ENCODE data around the gene KRT32. TPM values are rescaled to one million over a fixed set of nuclear protein-coding genes. Genes with fewer than 3 reads are reported as not detected.

The KRT32 gene
- total RNA-seq, 4 donors from 2014 or later: 0.41 TPM; not detected in 3

- no peak for TF ChIP-seq POLR2A (IDR thresholded peaks at IDR 0.05)
- TF ChIP-seq CTCF (IDR thresholded peaks at IDR 0.05 in 4 of 5, conservative IDR thresholded peaks at IDR 0.05 in 1 of 5): no peak
- in situ Hi-C loops (cut with MboI; ENCODE audit: low sequenced_read_pairs in 4 of 4): no loop called here
- intact Hi-C loops (cut with DNase I; ENCODE audit: low total_unique reads): no loop called here
Observed at GRCh38 chr17:41413982-41414381, 53.2 kb downstream of the KRT32 start.

GRCh38 chr17:41413353-41413957 is 53.7 kb downstream of the KRT32 start:
- DNase-seq (no peak), ATAC-seq (no peak)
- intact Hi-C loops (cut with DNase I; ENCODE audit: low total_unique reads): no loop called here
- no peaks in the 10 kb centered on the region for H3K9me3 ChIP-seq
- H3K27ac ChIP-seq: no peak overlapping the region
- no peak overlapping the region for H3K4me3 ChIP-seq
- no peak for TF ChIP-seq CTCF (IDR thresholded peaks at IDR 0.05 in 4 of 5, conservative IDR thresholded peaks at IDR 0.05 in 1 of 5)
- TF ChIP-seq POLR2A (IDR thresholded peaks at IDR 0.05): no peak
- in situ Hi-C loops (cut with MboI; ENCODE audit: low sequenced_read_pairs in 4 of 4): no loop called here
- peaks cover 0 to 12% of the 10 kb centered on the region in 2 donors for H3K4me1 ChIP-seq
- no peaks in the 10 kb centered on the region for H3K27me3 ChIP-seq
- no peaks in the 10 kb centered on the region for H3K36me3 ChIP-seq

More at GRCh38 chr17:41413982-41414381, 53.2 kb downstream of the KRT32 start:
- no peaks in the 10 kb centered on the region for H3K27me3 ChIP-seq
- no peaks in the 10 kb centered on the region for H3K36me3 ChIP-seq
- no peaks in the 10 kb centered on the region for H3K9me3 ChIP-seq
- H3K4me3 ChIP-seq: no peak overlapping the region
- H3K27ac ChIP-seq: no peak overlapping the region
- DNase-seq (no peak), ATAC-seq (no peak)
- H3K4me1 ChIP-seq: peaks cover 0 to 12% of the 10 kb centered on the region in 2 donors

GRCh38 chr17:41411072-41411840 is 55.9 kb downstream of the KRT32 start:
- TF ChIP-seq CTCF (IDR thresholded peaks at IDR 0.05 in 4 of 5, conservative IDR thresholded peaks at IDR 0.05 in 1 of 5) (no peak), POLR2A (IDR thresholded peaks at IDR 0.05) (no peak)
- in situ Hi-C loops (cut with MboI; ENCODE audit: low sequenced_read_pairs in 4 of 4) (no loop called here), intact Hi-C loops (cut with DNase I; ENCODE audit: low total_unique reads) (no loop called here)
- no peaks in the 10 kb centered on the region for H3K9me3 ChIP-seq
- H3K4me1 ChIP-seq: peaks cover 0 to 11% of the 10 kb centered on the region in 2 donors
- no peak overlapping the region for H3K27ac ChIP-seq
- DNase-seq: no peak
- H3K4me3 ChIP-seq: no peak overlapping the region
- H3K27me3 ChIP-seq: no peaks in the 10 kb centered on the region
- no peaks in the 10 kb centered on the region for H3K36me3 ChIP-seq
- ATAC-seq: no peak

Small RNA genes lying within 50 kb of the gene (microRNA-seq; reads per million reads assigned to microRNA genes)
- 0 reads per million in 2 donors for gene MIR6510 (ENCODE audit: borderline replicate concordance in 2 of 2)

Other genes starting within 250 kb of the KRT32 start
- not detected for gene KRTAP9-2, start 240.7 kb downstream of the KRT32 start, total RNA-seq
- not detected for gene KRTAP9-3, start 234.9 kb downstream of the KRT32 start, total RNA-seq
- not detected for gene KRTAP9-8, start 229.4 kb downstream of the KRT32 start, total RNA-seq
- gene KRTAP9-4, start 217.7 kb downstream of the KRT32 start, total RNA-seq: not detected
- gene KRTAP9-9, start 212.0 kb downstream of the KRT32 start, total RNA-seq: not detected
- not detected for gene KRTAP9-6, start 202.0 kb downstream of the KRT32 start, total RNA-seq
- not detected for gene KRTAP9-7, start 191.7 kb downstream of the KRT32 start, total RNA-seq
- gene KRTAP29-1, start 164.5 kb downstream of the KRT32 start, total RNA-seq: not detected
- not detected for gene KRTAP16-1, start 158.1 kb downstream of the KRT32 start, total RNA-seq
- not detected for gene KRTAP17-1, start 151.7 kb downstream of the KRT32 start, total RNA-seq
- not detected for gene KRT33A, start 116.6 kb downstream of the KRT32 start, total RNA-seq
- gene KRT33B, start 97.6 kb downstream of the KRT32 start, total RNA-seq: not detected
- gene KRT34, start 85.1 kb downstream of the KRT32 start, total RNA-seq: not detected
- gene KRT31, start 69.8 kb downstream of the KRT32 start, total RNA-seq: 1 to 10 TPM in 1 of 4 donors, under 1 TPM in 3; 0.39 to 1.1 (median 0.62) TPM
- not detected for gene KRT37, start 42.8 kb downstream of the KRT32 start, total RNA-seq
- gene KRT38, start 26.4 kb downstream of the KRT32 start, total RNA-seq: not detected
- not detected for gene KRT35, start 13.8 kb upstream of the KRT32 start, total RNA-seq
- gene KRT36, start 22.5 kb upstream of the KRT32 start, total RNA-seq: not detected
- gene KRT13, start 38.2 kb upstream of the KRT32 start, total RNA-seq: not detected
- not detected for gene KRT15, start 51.5 kb upstream of the KRT32 start, total RNA-seq
- 10 to 100 TPM in 1 of 4 donors, 1 to 10 TPM in 1, under 1 TPM in 1, not detected in 1; 0.53 to 11.0 (median 3.6) TPM for gene KRT19, start 60.9 kb upstream of the KRT32 start, total RNA-seq
- not detected for gene KRT9, start 104.7 kb upstream of the KRT32 start, total RNA-seq
- not detected for gene KRT14, start 119.5 kb upstream of the KRT32 start, total RNA-seq
- under 1 TPM in 1 of 4 donors, not detected in 3; 0.34 TPM for gene KRT16, start 145.4 kb upstream of the KRT32 start, total RNA-seq
- gene KRT17, start 157.2 kb upstream of the KRT32 start, total RNA-seq: not detected
- gene EIF1, start 221.5 kb upstream of the KRT32 start, total RNA-seq: 100 to 1,000 TPM; 222 to 842 (median 375) TPM
- gene GAST, start 244.9 kb upstream of the KRT32 start, total RNA-seq: not detected